Ovary (tissue), 3 donors: Measurements from ENCODE around the gene CEP83.

Experiments
- EP300 ChIP-seq: sonication (generic); formaldehyde crosslinking; IDR thresholded peaks from one replicate; pipeline ENCODE4 v1.6.1; 2017; ENCODE audit warnings: antibody characterized with exemption
- TF ChIP-seq, protein P1 (sequence below), 3 donors: fragments of 450-650 bp in 2 of 3; fragments of 200-600 bp in 1 of 3; IDR thresholded peaks; one replicate each; pipeline versions ENCODE4 v1.5.1 to v1.8.0; 2016 to 2022; ENCODE audit warnings: antibody characterized with exemption in 3 of 3, mild to moderate bottlenecking in 1 of 3
- donor health status: DM: no; HTN: no; CAD: no.

DNA sequence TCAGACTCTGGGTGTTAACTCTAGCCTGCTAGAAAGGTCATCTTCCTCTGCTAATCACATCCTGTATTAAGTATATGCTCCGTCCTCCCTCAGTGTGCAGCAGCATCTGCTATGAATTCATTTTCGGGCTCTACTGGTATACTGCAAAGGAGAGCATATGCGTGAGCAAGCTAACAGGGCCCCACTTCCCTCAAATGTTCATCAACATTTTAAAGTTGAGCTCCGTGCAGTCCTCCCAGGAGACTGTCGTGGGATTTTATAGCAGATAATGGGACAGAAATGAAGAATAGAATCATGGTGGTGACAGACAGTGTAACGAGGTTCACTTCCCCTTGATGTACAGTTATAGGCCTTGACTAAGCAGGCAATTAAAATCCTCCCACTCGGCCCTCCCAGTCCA is 179.6 kb downstream of the CEP83 start:
- TF ChIP-seq, protein P1, sequence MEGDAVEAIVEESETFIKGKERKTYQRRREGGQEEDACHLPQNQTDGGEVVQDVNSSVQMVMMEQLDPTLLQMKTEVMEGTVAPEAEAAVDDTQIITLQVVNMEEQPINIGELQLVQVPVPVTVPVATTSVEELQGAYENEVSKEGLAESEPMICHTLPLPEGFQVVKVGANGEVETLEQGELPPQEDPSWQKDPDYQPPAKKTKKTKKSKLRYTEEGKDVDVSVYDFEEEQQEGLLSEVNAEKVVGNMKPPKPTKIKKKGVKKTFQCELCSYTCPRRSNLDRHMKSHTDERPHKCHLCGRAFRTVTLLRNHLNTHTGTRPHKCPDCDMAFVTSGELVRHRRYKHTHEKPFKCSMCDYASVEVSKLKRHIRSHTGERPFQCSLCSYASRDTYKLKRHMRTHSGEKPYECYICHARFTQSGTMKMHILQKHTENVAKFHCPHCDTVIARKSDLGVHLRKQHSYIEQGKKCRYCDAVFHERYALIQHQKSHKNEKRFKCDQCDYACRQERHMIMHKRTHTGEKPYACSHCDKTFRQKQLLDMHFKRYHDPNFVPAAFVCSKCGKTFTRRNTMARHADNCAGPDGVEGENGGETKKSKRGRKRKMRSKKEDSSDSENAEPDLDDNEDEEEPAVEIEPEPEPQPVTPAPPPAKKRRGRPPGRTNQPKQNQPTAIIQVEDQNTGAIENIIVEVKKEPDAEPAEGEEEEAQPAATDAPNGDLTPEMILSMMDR (IDR thresholded peaks at IDR 0.05), result no peak
- TF ChIP-seq EP300, result no peak
